Fibroblast of skin of scalp (primary cell): ENCODE results near the gene AMOTL1.
"Not testable (repeated sequence)": the region's sequence is repeated elsewhere in the genome, so short reads cannot be mapped to it uniquely, and the experiment has no call there.

ENCODE experiments used
- DNase-seq: peaks from one replicate; pipeline ENCODE4 v3.0.0-alpha.2; 2013

Gene AMOTL1

DNA sequence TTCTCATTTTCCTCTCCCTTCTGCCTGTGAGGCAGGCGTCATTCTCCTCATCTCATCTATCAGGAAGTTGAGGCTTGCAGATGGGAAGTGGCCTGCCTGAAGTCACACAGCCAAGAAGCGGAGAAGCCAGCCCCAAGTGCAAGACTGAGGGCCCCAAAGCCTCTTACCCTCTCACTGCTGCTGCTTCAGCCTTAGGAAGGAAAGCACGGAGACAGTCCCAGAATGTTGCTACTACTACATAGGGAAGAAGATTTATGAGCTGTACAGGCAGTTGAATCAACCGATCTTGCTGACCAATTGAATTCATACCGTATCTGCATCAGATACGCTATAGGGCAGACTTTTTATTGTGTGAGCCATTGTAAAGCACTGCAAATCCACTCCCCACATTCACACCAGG lies 116.2 kb downstream of the AMOTL1 start:
- DNase-seq, result no peak

DNA sequence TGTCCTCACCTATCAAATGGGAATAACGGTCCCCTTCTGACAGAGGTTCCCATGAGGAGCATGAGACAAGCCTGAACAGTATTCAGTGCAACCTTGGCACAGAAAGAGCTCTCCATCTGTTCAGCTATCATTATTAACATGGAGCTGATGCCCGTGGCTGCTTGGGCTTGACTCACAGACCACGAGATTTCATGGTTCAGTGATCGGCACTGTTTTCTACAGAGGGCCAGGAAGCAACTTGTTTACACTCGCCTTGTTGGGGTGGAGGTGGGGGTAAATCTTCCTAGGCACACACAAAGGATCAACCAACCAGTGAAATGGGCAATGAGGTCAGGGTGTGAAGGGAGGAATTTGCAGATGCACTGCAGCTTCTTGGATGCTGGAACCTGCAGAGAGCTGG lies 117.0 kb downstream of the AMOTL1 start:
- no peak for DNase-seq

DNA sequence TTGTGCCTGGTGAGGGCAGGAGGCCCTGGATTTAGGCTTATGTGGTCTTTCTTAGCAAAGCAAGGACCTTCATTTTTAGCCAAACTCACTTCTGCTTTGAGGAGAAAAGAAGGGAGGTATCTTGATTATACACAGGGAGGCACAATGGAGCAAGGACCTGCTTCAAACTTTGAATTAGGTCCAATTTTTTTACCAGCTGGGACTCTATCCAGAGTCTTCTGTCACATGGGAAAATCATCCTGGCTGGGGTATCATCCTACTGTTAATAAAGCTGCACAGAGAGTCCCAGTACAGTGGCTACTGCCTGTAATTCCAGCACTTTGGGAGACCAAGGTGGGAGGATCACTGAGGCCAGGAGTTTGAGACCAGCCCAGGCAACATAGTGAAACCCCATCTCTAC lies 117.4 kb downstream of the AMOTL1 start:
- no peak for DNase-seq

DNA sequence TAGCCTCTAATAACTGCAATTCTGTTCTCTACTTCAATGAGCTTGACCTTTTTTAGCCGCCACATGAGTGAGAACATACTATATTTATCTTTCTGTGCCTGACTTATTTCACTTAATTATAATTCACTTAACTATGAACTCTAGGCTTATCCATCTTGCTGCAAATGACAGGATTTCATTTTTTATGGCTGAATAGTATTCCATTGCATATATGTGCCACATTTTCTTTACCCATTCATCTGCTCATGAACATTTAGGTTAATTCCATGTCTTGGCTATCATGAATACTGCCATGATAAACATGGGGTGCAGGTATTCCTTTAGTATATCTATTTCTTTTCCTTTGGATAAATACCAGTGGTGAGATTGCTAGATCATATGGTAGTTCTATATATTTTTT lies 120.0 kb downstream of the AMOTL1 start:
- DNase-seq, result no peak

DNA sequence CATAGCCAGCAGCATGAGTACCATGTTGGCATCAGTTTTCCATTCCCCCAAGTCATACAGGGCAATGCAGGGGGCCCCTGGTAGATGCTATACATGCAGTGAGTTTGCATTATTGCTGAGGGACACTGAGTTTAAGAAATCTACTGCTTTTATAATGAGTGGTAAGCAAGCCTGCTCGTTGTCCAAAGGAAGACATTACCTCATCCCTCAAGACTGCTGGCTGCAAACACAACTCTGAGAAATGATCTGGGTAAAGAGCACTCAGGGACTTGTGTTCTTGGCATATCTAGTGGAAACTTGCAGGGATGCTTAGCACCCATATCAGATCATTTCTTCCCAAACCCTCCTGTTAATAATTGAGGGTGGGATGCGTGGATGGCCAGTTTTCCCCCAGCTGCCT lies 127.3 kb downstream of the AMOTL1 start:
- DNase-seq, result peak; percentile 70

DNA sequence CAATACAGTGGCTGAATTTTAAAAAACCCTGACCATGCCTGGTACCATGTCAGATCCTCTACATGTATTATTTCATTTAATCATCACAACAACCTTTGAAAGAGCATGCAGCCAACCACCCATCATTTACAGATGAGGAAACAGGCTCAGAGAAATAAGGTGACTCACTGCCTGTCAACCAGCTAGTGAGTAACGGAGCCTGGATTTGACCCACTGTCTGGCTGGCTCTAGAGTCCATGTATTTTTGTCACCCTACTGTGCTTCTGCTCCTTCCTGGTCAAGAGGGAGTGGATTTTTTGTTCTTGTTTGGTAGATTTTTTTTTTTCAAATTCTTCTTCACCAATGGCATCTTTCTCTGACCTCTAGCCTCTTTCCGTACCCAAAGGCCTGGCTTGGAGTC lies 127.8 kb downstream of the AMOTL1 start:
- peak; percentile 61 for DNase-seq

DNA sequence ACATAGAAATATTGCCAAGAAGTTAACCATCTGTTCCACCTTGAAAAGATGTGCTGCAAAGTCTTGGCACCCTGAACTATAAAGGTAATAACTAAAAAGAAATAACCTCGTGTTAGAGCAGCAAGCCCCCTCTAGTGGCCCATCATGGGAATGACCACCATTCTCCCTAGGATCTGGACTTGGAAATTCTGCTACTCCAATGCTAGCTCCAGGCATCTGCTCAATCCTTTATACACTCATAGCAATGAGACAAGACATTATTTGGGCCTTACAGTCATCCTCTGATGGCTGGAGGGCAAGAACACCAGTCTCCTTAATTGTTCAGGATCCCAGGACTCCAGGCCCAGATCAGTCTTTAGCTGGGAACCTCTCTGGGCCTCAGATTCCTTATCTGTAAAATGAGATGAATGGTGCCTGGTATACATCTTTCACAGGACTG lies 129.2 kb downstream of the AMOTL1 start:
- peak; percentile 52 for DNase-seq

DNA sequence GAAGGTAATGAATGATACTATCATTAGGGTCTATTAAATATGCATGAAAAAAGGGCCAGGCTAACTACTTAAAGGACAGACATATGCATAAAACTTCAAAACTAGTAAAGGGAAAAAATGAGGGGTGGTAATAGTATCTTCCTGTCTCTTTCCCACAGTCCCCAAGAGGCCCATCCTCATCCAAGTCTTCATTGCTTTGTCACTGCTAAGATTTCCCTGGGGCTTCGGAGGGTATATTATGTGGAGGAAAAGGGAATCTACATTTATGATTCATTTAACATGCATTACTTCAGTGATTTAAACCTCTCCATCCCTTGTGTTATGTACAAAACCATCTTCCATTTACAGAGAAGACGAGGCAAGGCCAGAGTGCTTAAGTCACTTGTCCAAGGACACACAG lies 139.1 kb downstream of the AMOTL1 start:
- DNase-seq, result peak; percentile 50

DNA sequence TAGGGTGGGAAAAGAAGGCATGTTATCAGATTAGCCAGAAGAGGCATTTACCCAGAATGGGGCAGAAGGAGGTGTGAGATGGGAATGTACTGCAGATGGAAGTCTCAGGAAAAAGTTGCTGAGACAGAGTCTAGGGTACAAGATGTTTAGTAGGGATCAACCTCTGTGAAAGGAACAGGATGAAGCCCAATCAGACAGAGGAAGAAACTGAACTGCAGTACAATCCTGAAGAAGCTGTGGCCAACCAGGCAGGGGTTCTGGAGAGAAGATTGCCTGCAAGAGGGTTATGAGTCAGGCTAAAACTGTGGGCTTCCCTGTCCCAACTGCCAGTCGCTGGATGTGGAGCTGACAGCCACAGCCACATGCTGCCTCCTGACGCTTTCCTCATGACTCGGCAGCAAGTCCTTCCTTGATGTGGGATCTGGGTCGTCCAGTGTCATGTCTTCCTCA lies 141.2 kb downstream of the AMOTL1 start:
- DNase-seq, result peak; percentile 87

DNA sequence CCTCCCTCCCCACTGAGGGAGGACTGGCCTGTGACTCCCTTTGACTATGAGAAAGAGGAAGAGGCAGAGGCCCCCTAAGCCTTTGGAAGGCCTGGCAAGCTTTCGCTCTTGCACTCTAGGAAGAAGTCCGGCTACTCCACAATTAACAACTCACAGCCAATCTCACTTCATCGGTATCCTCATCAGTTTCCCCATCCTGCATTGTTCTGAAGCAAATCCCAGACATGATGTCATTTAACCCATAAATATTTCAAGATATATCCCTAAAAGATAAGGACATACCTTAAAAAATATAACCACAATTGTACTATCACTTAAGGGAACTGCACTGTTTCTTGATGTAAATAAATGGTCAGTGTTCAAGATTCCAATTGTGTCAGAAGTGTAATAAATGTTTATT lies 142.1 kb downstream of the AMOTL1 start:
- DNase-seq, result no peak

DNA sequence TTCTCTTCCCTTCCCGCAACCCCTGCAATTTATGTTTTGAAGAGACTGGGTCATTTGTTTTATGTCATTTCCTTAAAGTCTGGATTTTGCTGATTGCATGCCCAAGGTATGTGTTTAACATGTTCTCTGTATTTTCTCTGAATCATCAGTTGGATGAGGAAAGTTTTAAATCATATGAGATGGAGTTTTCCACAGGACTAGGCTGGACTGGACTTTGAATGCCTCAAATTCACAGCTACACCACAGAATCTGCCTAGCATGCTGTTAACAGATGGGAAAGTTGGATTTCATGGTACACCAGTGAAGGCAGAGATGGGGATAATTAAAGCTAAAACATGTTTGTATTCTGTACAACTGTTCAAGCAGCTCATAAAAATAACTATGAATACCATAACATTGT lies 142.6 kb downstream of the AMOTL1 start:
- peak; percentile 79 for DNase-seq

DNA sequence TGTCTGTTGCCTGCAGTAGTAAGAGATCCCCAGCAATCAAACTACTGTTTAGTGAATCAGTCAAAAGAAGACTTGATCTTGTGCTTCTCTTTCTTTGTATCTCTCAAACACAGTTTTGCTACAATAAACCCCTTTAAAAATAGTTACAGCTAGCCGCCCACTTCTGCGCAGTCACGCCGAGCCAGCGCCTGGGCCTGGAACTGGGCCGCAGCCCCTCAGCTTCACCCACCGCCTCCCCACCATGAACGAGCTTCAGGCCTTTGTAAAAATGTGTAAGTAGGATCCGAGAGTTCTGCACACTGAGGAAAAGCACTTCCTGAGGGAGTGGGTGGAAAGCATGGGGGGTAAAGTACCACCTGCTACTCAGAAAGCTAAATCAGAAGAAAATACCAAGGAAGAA lies 144.7 kb downstream of the AMOTL1 start:
- no peak for DNase-seq

DNA sequence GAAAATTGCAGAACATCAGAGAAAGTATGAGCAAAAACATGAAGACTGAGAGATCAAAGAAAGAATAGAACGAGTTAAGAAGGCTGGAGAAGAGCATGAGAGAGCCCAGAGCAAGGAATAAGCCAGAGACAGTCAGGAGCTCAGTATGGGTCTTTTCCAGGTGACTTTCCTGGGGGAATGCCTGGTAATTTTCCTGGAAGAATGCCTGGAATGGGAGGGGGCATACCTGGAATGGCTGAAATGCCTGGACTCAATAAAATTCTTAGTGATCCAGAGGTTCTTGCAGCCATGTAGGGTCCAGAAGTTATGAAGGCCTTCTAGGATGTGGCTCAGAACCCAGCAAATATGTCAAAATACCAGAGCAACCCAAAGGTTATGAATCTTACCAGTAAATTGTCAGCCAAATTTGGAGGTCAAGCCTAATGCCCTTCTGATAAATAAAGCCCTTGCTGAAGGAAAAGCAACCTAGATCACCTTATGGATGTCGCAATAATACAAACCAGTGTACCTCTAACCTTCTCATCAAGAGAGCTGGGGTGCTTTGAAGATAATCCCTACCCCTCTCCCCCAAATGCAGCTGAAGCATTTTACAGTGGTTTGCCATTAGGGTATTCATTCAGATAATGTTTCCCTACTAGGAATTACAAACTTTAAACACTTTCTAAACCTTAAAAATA lies 145.7 kb downstream of the AMOTL1 start:
- not testable (repeated sequence) for DNase-seq

DNA sequence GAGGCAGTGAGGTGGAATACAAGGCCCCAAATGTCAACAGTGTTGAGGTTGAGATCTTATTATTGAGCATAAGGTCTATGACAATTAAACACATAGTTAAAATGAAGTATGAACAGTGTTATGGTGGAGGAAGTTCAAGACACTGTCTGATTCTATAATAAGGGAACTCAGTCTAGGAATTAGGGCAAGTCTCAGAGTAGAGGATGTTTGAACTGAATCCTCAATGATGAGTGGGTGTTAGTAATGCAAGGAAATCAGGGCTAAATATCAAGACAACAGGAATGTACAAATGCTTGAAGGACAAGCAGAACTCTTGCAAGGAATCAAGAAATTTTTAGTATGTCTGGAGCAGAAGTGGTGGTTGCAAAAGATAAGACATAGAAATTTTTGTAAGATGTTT lies 152.2 kb downstream of the AMOTL1 start:
- no peak for DNase-seq

DNA sequence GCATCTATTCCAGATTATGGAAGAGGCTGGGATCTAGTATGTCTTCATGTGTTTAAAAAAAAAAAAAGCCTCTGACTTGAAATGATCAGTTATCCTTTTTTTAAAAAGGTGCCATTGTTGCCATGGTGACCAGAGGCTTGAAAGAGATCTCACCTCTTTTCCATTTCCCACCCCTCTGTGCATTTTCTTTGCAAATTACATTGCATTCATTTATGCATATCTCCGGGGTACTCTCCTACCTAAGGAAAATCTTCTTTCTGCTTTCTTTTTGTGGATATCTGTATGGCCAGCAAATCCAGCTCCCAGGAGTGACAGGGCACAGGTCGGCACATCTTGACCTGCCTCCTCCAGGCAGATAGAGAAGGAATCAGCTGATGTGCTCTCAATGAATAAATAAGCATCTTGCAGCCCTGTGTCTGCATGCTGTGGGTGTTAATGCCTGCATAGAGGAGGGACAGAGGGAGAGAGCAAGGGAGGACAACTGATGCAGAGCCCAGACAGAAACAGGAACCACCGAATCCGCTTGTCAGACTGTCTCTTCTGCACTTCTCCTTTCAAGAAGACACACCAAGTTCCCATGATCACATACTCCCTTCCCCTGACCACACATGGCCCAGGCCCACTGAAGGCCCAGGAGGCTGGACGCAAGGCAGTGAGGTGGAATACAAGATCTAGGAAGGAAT lies 154.3 kb downstream of the AMOTL1 start:
- DNase-seq, result no peak

DNA sequence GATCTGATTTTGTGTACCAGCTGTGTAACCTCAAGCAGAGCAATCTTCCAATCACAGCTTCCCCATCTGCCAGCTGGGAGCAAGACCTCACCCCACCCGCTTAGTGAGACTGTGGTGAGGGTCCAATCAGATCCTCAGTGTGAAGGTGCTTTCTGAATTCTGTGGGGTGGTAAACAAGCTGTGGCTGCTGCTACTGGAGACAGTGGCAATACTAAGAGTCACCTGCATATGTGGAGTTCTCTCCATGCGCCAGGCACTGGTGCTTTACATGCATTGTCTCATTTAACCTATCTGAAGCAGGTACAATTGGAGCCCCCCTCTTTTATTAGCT lies 154.8 kb downstream of the AMOTL1 start:
- no peak for DNase-seq

DNA sequence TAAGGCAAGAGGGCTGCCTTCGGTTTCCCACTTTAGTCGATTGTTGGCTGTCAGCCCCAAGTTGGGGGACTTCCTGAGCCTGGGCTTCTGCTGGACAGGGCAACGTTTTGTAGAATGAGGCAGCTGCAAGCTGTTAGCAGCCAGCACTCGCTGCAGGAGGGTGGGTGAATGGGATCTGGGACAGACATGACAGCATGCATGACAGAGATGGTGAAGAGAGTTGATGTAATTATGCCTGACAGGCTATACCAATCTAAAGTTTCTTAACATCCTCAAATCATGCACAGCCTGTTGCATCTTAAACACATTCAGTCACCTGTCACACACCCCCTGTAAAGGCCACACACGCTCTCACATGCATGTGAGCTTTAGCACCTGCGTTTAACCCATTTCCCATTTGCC lies 156.0 kb downstream of the AMOTL1 start:
- DNase-seq, result no peak

DNA sequence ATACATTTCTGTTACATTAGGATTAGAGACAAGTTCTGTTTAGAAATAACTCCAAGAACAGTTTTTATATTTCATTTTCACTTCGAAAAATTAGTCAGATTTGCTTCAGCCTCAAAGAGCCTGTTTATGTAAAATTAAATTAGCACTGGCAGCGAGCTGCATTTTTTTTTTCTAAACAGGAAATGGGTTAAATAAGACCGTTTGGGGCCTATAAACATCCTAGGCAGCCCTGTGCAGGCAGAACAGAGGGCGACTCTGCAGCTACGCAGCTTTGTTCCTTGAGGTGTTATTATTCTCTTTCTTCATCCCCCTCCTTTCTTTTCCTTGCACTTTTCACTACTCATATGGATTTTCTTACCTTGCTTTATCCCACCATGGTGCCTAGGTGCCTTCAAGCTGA lies 156.5 kb downstream of the AMOTL1 start:
- DNase-seq, result no peak

DNA sequence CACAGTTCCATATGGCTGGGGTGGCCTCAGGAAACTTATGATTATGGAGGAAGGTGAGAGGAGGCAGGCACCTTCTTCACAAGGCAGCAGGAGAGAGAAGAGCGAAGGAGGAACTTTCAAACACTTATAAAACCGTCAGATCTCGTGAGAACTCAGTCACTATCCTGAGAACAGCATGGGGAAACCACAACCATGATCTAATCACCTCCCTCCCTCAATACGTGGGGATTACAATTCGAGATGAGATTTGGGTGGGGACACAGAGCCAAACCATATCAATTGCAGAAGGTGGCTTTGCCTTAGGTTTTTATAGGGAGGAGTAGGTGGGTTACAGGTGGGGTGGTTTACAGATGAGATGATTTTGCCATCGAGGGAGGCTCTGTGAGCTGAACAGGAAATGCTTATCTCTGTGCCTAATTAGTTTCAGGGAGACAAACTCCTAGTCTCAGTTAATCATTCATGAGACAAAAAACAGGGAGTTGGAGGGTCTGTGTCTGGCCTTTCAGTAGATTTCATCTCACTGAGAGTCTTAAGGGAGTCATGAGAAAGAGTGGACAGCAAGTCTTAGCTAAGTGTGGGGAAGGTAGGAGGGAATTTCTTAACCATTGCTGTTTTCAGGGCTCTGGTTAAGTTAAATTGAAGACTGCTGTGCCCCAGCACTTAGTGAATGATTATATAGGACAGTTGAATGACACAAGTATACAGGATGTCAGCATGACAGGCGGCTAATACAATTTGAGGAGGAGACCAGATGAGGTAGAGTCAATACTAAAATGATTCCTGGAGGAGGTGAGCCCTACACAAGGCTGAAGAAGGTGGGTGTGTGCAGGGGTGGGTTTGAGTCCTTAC lies 157.5 kb downstream of the AMOTL1 start:
- no peak for DNase-seq

DNA sequence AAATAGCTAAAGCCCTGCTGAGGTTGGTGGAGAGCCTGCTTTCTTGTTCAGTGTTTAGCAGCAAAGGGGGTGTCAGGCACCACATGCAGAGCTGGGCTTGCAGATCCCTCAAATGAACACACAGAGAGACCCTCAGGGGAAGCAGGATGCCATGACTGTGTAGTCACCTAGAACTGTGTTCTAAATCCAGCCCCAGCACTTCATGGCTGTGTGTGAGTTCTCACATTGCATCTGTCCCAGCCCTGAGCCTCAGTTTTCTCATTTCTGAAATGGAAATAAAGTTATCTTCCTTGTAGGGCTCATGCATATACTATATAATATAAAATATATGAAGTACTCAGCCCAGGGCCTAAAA lies 158.1 kb downstream of the AMOTL1 start:
- DNase-seq, result peak; percentile 72
